ENCODE data around the gene RPUSD4. TPM values are rescaled to one million over a fixed set of nuclear protein-coding genes. Genes with fewer than 3 reads are reported as not detected.

RPUSD4 gene
- total RNA-seq, 1 experiment from 2014 or later, result 42.9 TPM

GRCh38 chr11:126210871-126211235 lies 597 bp downstream of the RPUSD4 start:
- peak overlapping the region; percentile 93 to 95 for H3K4me3 Mint-ChIP-seq
- no peak overlapping the region for H3K18ac ChIP-seq (ENCODE audit: insufficient read length, low read depth, low read length)
- WGBS (ENCODE audit: extremely low coverage, insufficient read length, low lambda C conversion rate), result no CpG with 5 or more reads among the region's 20 CpGs

More at GRCh38 chr11:126210871-126211235, 597 bp downstream of the RPUSD4 start:
- no peak for DNase-seq
- H4K8ac ChIP-seq (replicated peaks; ENCODE audit: insufficient read length, low read depth, low read length), result no peak overlapping the region
- peaks cover 4% of the 10 kb centered on the region for H3K79me1 ChIP-seq (ENCODE audit: insufficient read depth, low read depth, low read length, poor library complexity, severe bottlenecking)
- no peak overlapping the region for H3K4ac ChIP-seq (ENCODE audit: low read depth, low read length)
- H2AK5ac ChIP-seq (ENCODE audit: insufficient read length, low read length), result no peak overlapping the region
- no peaks in the 10 kb centered on the region for H3K27me3 ChIP-seq (ENCODE audit: insufficient read depth, low read length)
- H3K23me2 ChIP-seq (ENCODE audit: insufficient read length, low read depth, low read length, poor library complexity, severe bottlenecking), result peaks cover 11% of the 10 kb centered on the region
- H3K27ac Mint-ChIP-seq, result peak overlapping the region; percentile 99 to 100 (median 99)
- peaks cover 11% of the 10 kb centered on the region for H3K79me2 ChIP-seq (ENCODE audit: insufficient read depth, low read length)
- no peak overlapping the region for H2BK12ac ChIP-seq (ENCODE audit: insufficient read length, low read depth, low read length)
- peaks cover 21 to 39% (median 38%) of the 10 kb centered on the region in 3 experiments; a peak in 6 of 7 replicates for H3K36me3 Mint-ChIP-seq (ENCODE audit: insufficient read depth in 1 of 3, low read depth in 3 of 3)
- no peaks in the 10 kb centered on the region for H3K4me1 ChIP-seq (ENCODE audit: insufficient read depth, low read length)
- peak overlapping the region; percentile 37 for H3K27ac ChIP-seq (ENCODE audit: insufficient read length, low read depth, low read length)
- peaks cover 17 to 18% of the 10 kb centered on the region in 2 experiments for H3K4me1 Mint-ChIP-seq
- H4K5ac ChIP-seq (ENCODE audit: insufficient read length, low read depth, low read length), result no peak overlapping the region
- H4K91ac ChIP-seq (ENCODE audit: insufficient read length, low read depth, low read length), result no peak overlapping the region
- no peak overlapping the region for H2BK15ac ChIP-seq (ENCODE audit: low read depth, low read length)
- peak overlapping the region; percentile 95 for H3K4me2 ChIP-seq (ENCODE audit: insufficient read depth, insufficient read length, low read length)
- no peak overlapping the region for H3K23ac ChIP-seq (ENCODE audit: insufficient read length, low read depth, low read length)
- H2BK20ac ChIP-seq (ENCODE audit: low read depth, low read length, poor library complexity, severe bottlenecking), result no peak overlapping the region
- H3T11ph ChIP-seq (ENCODE audit: low read length), result no peak overlapping the region
- TF ChIP-seq CTCF (conservative IDR thresholded peaks at IDR 0.05), result no peak
- H4K20me1 ChIP-seq (ENCODE audit: control insufficient read depth, insufficient read depth, insufficient read length), result no peaks in the 10 kb centered on the region
- peak overlapping the region; percentile 42 for H2AFZ ChIP-seq (ENCODE audit: low read length)
- no peaks in the 10 kb centered on the region for H3K9me3 Mint-ChIP-seq
- no peak overlapping the region for H2BK120ac ChIP-seq (ENCODE audit: low read depth, low read length, poor library complexity, severe bottlenecking)
- H2BK5ac ChIP-seq (ENCODE audit: insufficient read length, low read length), result no peak overlapping the region
- no peaks in the 10 kb centered on the region for H3K9me3 ChIP-seq (ENCODE audit: control insufficient read depth, low read depth, low read length)
- peak overlapping the region; percentile 43; the same call in 1 of the 2 replicates for H3K14ac ChIP-seq (ENCODE audit: insufficient read depth, low read length)
- no peak overlapping the region for H3K56ac ChIP-seq (ENCODE audit: insufficient read length, low read depth, low read length)
- no peaks in the 10 kb centered on the region for H3K27me3 Mint-ChIP-seq (ENCODE audit: low read depth)
- H3K9ac ChIP-seq (ENCODE audit: extremely low read depth, insufficient read length, low read length), result peak overlapping the region; percentile 91
